ENCODE data around the gene MRPL33.

The MRPL33 gene

GRCh38 chr2:27810455-27810854 is 38.9 kb downstream of the MRPL33 start:
- no peak for DNase-seq

GRCh38 chr2:27811768-27812167 is 40.2 kb downstream of the MRPL33 start:
- no peak for DNase-seq

DNA sequence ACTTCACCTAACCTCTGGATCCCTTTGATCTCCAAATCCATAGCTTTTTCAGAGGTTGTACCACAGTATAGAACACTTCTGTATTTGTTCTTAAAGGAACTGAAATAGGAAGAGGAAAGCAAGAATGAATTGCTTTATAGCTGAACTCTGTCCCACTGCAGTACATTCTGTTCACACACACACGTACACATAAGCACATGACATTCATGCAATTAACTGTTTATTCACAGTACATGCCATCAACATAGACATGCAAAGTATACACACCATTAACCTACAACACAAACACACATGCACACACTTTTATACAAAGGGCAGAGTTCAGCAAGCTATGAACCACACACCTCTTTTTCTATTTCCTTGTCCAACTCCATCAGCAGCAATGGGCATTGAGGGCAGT is 43.2 kb downstream of the MRPL33 start:
- no peak for DNase-seq

- no peak for DNase-seq
Measured at GRCh38 chr2:27815860-27816438, 44.4 kb downstream of the MRPL33 start.

- no peak for DNase-seq
Measured at GRCh38 chr2:27822049-27822448, 50.5 kb downstream of the MRPL33 start.

DNA sequence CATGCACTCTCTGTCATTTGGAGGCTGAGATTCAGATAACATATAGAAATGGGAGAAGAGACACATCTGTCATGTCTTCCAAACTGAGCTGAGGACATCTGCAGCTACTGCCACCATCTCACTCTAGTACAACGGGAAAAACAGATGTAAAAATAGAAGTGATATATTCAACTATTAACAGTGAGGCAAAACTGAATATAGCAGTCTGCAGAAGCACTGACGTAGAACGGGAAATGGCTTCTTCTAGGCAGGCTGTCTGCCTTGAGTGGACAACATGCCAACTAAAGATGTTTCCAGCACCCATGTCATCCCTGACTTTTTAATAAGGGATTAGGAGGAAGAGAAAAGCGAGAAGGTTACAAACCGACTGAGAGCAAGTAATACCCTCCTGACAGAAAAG is 51.6 kb downstream of the MRPL33 start:
- no peak for DNase-seq

DNA sequence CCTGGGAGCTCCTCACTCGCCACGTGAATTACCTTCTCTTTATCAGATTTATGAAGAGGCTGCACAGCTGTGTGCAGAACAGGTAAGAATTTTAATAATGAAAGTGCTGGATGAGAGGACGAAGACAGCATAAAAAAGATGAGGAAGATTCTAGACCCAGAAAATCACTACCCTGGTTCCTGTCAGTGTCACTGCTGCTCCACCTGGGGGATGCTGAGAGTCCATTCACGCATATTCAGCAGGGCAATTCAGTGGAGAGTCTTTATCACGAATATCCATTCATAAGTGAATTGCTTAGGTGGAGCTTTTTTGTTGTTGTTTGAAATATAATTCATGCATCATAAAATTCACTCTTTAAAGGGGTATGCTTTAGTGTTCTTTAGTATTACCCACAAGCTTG is 52.0 kb downstream of the MRPL33 start:
- no peak for DNase-seq

DNA sequence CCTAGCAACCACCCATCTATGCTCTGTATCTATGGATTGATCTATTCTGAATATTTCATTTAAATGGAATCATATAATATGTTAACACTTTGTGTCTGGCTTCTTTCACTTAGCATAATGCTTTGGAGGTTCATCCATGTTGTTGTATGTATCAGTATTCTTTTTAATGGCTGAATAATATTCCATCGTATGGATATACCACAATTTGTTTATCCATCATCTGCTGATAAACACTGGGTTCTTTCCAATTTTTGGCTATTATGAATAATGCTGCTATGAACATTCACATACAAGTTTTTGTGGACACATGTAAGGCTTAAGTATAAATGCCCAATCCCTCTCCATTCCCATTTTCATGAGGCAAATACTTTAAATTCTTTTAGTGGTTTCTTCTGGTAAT is 52.9 kb downstream of the MRPL33 start:
- no peak for DNase-seq

- no peak for DNase-seq
Measured at GRCh38 chr2:27828305-27828704, 56.8 kb downstream of the MRPL33 start.

All from activated CD8-positive, alpha-beta memory T cell treated with anti-CD3 and anti-CD28 coated beads for 24 hours (primary cell).